ENCODE results near the gene SETD1B.

DNA sequence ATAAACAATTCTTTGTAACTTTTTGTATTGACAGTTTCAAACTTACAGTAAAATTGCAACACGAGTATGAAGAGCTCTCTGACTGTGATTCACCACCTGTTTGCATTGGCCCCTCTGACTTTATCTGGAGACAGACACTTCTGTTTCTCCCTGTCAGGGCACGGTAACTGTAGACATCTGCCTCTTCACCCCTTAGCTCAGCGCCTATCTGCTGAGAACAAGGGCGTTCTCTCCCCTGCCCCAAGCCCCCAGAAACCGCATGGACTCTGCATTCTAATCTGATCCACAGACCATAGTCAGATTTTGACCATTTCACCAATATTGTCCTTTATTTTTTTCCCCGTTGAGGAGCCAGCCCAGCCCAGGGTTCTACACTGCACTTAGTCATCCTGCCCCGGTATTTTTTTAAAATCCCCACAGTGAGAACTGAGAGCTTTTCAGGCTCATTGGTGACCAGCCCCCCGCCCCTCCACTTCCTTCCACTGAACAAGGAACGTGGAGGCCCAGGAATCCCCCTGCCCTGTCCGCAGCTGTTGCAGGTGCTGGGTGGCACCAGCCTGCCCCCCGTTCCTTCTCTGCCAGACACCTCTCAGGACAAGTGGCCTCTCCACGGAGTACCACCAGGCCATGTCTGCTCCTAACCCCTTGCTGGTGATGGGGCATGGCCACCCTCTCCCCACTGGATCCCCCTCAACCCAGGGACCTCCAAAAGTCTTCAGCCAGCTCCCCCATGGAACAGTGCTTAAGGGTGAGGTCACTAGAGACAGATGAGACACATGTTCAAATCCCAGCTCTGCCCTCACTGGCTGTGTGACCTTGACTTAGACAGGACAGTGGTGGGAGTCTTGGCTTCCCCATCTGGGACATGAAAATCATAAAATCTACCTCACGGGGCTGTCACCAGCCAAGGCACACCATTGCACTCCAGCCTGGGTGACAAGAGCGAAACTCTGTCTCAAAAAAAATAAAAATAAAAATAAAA lies 21.5 kb upstream of the SETD1B start:
- TF ChIP-seq CTCF (IDR thresholded peaks at IDR 0.05) = no peak
- TF ChIP-seq EZH2 (IDR thresholded peaks at IDR 0.05) = no peak
- no peak for TF ChIP-seq EZH2phosphoT487 (IDR thresholded peaks at IDR 0.05)
